ENCODE data around the gene LRRC49.

GRCh38 chr15:70855764-70856163, 36.9 kb upstream of the LRRC49 start:
- TF ChIP-seq CTCF (IDR thresholded peaks at IDR 0.05) (no peak), POLR2A (IDR thresholded peaks at IDR 0.05) (no peak)

All from adrenal gland (tissue), 5 donors.